NCI-H2227 (cell line): ENCODE data around the gene MAML2.
A peak's percentile ranks its signal among the peaks of the same experiment; 100 is the strongest.

ENCODE experiments used
- DNase-seq: peaks from one replicate; lab custom pipeline; 2025; ENCODE audit not compliant: unreplicated experiment; lab: John Stamatoyannopoulos, UW

Gene MAML2

DNA sequence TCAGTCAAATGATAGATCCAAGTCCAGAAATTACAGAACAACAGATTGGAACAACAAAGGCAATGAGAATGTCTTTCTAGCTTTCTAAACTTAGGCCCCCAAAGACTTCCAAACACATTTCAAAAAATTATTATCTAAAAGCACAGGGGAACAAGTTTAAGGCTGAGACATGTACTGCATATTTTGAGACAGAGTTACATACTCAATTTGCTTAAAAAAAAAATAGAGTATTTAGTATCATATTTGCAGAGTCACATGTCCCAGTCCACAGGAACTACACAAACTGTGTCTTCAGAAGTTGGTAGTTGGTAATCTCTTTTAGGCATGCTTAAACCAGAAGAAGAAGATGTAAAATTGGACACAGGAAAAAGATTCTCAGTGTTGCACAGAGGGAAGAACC, 127.2 kb downstream of the MAML2 start:
- no peak for DNase-seq

- no peak for DNase-seq
These were observed 127.7 kb downstream of the MAML2 start for GRCh38 chr11:96215110-96215782.

DNA sequence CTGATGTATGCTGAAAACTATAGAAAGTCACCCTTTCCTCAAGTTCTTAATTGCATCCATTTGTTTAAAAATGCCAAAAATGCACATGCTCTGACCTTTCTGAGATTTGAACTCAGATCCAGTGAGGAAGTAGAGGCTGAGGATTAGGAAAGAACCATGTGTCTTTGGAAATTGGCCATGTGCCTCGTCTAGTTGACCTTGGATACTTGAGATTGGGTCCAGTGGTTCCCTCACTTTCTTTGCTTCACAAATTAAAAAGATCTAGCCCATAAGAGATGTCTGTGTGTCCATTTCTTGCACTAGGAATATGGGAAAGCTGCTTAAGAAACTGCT, 128.3 kb downstream of the MAML2 start:
- no peak for DNase-seq

DNA sequence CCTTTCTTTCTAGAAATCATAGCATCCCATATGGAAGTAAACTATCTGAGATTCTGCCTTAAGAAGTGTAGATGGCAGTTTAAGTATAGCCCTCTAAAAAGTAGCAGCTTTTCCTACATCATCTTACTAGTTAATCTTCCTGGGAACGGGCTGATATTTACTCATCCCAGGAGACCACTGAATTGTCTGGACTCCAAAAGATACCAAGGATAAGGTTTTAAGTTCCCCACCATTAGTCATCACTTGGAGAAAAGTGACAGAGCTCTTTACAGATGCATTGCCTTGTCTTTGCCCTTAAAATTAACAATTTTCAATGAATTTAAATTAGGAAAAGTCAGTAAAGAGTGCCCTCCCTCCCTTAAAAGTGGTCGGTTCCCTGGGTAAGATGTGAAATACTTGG, 129.5 kb downstream of the MAML2 start:
- no peak for DNase-seq

- DNase-seq: no peak
These were observed 131.6 kb downstream of the MAML2 start for GRCh38 chr11:96211436-96211835.

GRCh38 chr11:96207459-96208449, 135.2 kb downstream of the MAML2 start:
- DNase-seq: no peak

GRCh38 chr11:96206955-96207354, 136.0 kb downstream of the MAML2 start:
- DNase-seq: no peak

- peak; percentile 23 for DNase-seq
These were observed 137.6 kb downstream of the MAML2 start for GRCh38 chr11:96205460-96205809.

DNA sequence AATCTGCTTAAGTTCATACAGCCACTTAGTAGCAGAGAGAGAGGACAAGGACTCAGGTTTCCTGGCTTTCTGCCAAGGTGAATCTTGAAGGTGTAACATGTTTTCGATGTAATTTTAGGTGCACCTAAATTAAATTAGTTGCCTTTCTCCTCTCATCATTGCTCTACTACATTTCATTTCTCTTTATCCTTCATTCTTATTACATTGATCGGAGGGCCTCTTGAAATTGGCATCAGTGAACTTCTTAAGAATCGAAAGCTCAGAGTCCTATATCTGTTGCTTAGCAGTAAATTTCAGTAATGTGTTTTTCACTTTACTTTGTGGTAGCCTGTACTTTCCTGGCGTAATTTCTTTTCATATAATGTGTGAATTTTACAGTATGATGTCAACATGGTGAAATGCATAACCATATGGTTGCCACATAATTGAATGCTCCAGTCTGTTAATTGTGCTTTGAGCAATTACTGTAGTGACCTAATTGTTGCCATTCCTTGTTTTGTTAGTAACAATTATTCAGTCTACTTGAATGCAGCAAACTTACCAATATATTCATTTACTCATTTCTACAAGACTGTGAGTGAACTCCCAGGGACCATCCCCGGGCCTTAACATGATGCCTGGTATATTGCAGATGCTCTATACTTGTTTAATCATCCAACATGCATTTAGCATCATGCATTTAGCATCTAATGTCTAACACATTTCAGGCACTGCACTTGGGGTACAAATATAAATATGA, 138.1 kb downstream of the MAML2 start:
- peak; percentile 55 for DNase-seq

DNA sequence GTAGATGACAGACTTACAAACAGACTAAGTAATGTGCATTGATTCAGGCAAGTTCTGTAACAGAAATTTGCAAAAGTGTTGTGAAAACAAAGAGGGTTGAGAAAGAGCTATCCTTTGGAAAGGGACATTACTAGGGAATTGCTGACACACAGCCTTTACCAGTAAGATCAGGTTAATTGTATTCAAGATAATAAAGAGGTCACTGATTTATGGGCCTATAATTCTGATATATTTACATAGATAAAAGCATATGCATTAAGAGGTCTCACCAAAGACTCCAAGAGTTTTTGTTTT, 138.7 kb downstream of the MAML2 start:
- no peak for DNase-seq

GRCh38 chr11:96203567-96204365, 139.2 kb downstream of the MAML2 start:
- no peak for DNase-seq

DNA sequence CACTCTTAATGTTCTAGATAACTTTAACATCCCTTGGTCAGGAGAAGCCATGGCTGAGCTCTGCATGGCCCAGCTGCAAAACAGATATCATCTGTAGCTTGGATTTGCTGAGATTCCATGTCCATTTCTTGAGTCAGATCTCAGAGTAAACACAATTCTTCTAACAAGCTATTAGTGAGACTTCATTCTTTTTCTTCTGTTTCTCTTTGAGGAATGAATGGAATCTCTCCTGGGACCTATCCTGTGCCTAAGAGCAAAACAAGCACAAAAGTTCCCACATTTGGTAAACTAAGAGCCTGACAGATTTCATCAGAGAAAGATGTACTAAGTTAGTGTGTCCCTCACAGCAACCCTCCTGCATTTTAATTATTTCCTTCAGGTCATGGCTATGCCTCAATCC, 142.8 kb downstream of the MAML2 start:
- no peak for DNase-seq

DNA sequence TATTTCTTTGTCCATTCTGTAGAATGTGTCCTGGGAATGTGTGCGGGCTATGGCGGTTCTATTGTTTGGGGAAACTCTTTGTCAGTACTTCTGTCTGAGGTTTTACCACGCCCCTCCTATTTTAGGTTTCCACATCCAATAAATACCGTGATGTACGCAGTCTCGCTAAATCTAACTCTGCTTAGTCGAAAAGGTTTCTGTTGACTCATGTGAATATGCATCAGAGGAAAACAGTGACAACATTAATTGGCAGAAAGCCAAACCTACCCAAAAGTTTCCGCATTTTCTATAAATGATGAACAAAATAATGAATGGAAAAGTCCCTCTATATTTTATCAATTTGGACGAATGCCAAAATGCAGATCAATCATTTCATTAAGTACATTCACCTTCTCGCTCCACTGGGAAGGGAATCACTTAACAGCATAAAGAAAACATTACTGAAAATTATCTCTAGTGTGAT, 143.4 kb downstream of the MAML2 start:
- DNase-seq: no peak

DNA sequence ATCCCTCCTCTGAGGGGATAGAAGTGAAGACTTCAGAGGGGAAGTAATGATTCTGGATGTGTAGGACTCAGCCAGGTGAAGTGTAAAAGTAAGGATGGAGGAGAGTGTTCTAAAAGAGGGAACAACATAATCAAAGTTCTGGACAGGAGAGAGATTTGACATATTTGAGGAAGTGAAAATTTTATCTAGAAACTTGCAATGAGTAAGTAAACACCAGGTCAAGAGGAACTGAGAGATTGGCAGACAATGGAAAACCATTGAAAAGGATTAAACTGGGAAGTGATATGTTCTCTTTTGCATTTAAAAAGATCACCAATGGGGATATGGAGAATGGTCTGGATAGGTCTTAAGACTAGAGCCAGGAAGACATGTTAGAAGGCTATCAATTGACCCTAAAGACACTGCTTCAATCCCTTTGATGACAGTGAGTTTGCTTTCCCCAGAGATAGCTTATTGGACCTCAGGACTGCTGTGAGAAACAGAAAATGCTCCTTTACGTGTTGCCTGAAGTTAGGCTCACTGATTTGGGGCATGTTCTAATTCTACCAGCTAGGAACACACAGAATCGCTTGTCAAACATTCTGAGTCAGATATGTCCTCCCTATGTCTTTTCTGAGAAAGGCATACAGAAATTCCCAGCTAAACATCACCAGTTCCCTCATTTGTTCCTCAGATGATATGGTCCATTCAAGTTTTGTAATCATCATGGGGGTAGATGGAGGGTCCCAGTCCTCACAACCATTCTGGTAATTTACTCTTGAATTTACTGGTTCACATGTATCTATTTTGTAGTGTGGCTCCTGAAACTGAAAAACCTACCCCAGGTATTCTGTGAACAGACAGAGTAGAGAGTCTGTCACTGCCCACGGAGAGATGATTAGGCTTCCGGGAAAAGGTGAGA, 144.9 kb downstream of the MAML2 start:
- no peak for DNase-seq

DNA sequence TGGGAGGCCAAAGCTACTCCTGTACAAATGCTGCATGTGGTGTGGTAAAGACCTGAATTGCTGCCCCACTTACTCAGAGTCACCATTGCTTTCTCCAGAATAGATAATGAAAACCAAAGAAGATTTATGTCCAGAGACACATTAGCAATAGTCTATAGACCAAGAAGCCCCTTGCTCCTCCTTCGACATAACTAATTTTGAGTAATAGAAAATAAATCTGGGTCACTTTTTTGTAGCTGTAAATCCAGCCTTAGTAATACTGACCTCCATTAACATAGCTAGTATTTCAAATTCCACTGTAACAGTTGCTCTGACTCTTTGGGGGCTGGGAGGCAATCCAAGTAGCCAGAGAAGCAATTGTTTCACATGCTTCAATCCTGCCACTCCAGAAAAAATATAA, 145.9 kb downstream of the MAML2 start:
- DNase-seq: no peak

- no peak for DNase-seq
These were observed 146.8 kb downstream of the MAML2 start for GRCh38 chr11:96196181-96196662.

- no peak for DNase-seq
These were observed 147.3 kb downstream of the MAML2 start for GRCh38 chr11:96195671-96196070.

- no peak for DNase-seq
These were observed 148.2 kb downstream of the MAML2 start for GRCh38 chr11:96194581-96195374.
